GM21390 (cell line): Measurements from ENCODE around the gene HCRTR2.
"Not testable (repeated sequence)": the region's sequence is repeated elsewhere in the genome, so short reads cannot be mapped to it uniquely, and the experiment has no call there.

ENCODE experiments used
- ATAC-seq: cut with Tn5 transposase; IDR thresholded peaks from one replicate; pipeline ENCODE4 v1.9.1; 2021; ENCODE audit not compliant: unreplicated experiment

HCRTR2 gene

DNA sequence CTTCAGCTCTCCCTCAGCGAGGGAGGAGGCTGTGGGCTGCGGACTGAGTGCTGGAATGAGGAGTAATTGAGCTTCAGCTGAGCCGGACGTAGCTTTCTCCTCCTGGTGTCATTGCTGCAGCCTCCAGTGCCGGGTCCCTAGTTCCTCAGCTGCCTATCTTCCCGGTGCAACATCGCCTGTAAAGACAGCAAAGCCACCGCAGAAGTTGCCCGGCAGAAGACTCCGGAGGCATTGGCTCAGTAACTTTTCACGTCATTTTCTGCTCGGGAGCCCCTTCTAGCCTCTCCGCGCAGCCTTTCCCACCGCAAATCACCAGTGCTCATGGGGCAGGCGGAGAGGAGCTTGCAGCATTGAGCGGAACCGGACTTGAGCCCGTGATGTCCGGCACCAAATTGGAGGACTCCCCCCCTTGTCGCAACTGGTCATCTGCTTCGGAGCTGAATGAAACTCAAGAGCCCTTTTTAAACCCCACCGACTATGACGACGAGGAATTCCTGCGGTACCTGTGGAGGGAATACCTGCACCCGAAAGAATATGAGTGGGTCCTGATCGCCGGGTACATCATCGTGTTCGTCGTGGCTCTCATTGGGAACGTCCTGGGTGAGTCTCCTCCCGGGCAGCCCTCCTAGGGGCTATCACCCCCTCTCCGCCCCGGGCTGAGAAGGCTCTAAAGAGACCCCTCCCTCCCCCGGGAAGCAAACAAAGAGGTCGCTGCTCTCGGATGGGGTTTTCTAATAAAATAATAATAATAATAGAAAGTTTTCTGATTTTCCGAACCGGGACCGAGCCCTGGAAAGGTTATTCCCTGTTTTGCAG is at the start of gene HCRTR2:
TSS of gene HCRTR2 (plus strand) at position 305 of the 816 bp plus-strand sequence. CDS start at position 378, 73 bp downstream.
- no peak for ATAC-seq

DNA sequence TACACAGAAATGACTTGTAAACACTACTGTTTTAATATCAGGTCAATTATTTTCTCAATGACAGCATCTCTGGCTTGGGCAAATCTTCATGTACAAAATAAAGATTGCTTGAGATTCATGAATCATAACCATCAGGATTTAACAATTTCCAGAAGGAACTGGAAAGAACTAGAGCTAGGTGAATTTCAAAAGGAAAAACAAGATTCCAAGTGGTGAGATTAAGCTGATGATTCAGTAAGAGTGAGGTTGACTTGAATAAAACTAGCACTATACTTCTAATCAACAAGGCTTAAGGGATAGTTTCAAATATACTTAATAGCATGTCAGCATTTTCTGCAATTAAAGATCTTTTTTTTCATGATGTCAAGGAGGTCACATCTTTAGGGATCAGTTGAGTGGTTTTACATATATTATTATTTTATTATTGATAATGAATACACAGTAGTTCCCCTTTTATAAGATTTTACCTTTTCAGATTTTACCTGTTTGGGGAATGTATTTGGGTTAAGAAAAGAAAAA is 43.5 kb upstream of the HCRTR2 start:
- no peak for ATAC-seq

DNA sequence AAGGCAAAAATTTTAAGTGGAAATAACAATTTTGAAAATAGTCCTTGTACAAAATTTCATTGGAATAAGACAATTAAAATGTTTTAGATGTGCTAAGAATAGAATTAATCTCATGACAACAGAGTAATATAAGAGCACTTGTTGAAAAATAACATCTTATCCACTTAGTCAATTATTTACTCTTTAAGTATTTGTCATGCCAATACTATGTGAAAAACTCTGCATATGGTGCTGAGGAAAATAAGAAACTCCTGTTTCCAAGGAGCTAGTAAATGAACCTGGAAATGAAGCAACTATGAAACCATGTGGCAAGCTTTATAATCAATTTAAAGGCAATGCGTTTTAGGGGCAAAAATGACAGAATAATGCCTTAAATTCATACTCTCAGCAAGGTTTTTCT is 42.7 kb upstream of the HCRTR2 start:
- ATAC-seq, result no peak

DNA sequence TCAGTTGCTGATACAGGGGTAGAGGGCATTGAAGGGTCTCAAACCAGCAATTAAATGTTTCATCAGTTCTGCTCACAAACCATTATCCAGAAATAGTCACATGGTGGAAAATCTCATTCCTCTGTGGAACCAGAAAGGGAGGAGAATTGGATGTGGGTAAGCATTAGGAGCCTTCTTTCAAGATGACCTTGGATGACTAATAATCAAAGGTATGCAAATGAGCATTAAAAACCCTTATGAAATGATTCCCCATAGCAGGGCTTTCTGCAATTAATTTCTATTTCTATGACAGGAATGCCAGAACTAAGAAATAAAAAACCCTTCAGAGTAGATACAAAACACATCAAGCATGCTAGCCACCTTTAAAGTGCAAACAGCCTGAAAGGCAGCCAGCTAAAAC is 37.4 kb upstream of the HCRTR2 start:
- no peak for ATAC-seq

DNA sequence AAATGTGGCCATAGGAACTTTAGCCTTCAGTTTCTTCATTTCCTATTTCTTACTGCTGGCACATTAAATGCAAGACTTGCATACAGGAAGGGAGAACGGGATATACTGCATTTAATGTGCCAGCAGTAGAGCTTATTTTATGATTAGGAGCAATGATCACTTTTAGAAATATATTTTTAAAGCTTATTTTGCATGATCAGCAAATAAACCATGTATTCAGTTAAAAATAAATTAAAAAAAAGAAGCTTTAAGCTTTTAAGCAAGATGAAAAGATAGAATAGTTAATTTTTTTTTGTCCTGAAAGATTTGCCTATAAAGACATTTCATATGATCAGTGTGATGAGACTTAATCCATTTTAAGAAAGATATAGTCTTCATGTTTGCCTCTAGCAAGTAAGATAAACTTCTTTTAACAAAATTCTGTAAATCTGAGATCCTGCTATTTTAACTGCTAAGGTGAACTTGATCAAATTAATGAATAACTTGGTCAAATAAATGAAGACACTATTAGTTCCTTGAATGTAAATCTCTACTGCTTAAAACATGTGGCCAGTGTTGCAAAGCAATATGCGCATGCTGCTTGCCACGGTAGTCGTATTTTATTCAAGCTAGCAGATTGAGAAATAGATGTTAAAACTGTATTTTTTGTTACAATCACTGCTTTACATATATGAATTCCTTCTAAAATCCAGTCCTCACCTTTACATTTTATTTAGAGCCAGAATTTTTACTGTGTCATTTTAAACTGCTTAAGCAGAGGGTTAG is 36.2 kb upstream of the HCRTR2 start:
- no peak for ATAC-seq

DNA sequence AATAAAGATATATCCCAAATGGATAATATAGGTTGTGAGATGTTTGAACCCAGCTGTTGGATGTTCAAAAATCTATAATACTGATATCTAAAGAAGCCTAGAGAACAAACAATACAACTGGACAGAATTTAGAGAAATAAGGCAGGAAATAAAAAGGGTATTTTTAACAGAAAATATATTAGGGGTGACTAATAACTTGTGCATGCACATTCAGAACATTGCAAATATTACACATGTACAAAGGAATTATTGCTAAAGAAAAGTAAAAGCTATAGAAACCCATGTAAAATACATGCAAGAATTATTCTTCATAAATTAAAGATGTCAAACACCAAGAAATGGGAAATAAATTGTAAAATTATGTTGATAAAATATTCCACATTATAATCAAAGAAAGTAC is 32.7 kb upstream of the HCRTR2 start:
- ATAC-seq, result no peak

DNA sequence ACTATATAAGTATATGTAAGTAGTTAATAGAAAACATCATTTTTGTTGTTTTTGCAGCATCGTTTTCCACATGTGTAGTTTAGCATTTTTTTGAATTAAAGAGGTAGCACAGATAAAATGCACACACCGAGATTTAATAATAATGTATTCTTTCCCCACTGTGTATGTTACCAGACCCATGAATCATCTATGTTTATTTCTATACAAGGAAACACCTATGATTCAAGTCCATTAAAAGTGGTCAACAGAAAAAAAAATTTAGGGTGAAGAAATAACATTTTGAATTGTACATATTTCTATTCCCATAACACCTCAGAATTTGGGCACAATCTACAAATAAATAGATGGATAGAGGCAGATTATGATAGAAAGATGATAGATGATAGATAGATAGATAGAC is 31.7 kb upstream of the HCRTR2 start:
- no peak for ATAC-seq

DNA sequence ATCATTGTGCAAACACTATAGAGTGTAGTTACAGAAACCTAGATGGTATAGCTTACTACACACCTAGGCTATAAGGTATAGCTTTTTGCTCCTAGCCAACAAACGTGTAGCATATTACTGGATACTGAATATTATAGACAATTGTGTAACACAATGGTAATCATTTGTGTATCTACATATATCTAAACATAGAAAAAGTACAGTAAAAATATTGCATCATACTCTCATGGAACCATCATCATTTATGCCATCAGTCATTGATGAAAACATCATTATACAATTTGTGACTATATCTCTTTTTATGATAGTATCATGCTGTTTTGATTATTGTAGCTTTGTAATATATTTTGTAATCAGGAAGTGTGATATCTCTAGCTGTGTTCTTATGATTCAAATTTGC is 21.0 kb upstream of the HCRTR2 start:
- ATAC-seq, result no peak

DNA sequence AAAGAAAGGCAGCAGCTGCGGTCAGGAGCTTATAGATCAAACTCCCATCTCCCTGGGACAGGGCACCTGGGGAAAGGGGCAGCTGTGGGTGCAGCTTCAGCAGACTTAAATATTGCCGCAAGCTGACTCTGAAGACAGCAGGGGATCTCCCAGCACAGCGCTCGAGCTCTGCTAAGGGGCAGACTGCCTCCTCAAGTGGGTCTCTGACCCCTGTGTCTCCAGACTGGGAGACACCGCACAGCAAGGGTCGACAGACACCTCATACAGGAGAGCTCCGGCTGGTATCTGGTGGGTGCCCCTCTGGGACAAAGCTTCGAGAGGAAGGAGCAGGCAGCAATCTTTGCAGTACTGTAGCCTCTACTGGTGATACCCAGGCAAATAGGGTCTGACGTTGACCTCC is 15.5 kb upstream of the HCRTR2 start:
- not testable (repeated sequence) for ATAC-seq

DNA sequence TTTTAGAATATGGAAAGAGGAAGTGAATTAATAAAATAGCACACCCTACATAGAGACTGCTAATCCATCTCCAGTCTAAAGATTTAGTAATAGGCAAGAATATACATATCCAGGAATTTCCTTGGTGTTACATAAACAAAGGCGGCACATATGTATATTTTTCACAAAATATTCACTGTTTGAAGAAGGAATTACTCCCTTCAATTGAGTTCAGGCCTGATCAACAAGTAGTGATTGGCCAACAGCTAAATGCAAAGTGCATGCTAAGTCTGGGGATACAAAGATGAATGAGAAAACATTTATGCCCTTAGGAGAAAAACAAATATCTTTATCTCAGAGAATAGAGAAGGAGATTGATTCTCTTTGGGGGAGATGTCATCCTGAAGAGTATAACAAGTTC is 6.5 kb upstream of the HCRTR2 start:
- ATAC-seq, result no peak

DNA sequence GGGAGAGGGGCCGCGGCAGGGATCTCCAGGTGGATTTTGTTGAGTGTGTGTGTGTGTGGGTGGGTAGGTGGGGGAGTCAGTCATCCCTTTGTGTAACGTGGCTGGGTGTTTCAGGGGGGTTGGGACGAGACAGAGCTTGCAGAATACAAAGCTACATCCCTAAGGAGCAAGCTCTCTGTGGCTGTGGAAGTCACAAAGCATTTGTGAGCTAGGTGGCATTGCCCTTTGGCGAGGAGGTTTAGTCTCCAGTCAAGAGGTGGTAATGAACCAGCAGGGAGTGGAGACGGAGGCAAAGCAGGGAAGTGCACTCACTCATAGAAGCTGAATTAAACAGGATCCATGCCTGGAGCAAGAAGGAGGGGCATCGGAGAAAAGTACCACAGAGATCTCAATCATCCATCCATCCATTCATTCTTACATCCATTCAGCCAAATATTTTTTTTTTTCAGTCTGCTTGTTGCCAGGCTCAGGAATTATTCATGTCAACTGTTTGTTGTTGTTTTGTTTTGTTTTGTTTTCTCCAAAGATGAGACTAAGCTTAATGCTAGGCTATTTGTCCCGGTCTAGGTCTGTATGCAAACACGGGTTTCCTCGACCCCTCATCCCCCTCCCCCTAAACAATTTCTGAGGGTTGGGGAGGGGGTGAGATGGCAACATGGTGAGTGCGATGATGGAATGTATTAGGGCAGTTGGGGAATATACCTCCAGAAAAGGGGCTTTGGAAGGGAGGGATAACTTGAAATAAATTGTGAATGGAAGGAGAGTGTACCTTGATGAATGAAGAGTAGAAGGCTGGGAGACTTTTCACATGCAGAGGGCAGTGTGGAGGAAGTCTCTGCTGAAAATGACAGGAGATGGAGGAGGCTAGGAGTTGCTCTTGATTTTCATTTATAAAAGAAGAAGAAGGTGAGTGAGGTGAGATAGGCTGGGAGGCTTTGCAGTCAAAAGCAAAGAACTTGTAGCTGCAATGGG is 1.0 kb downstream of the HCRTR2 start:
- ATAC-seq, result no peak

DNA sequence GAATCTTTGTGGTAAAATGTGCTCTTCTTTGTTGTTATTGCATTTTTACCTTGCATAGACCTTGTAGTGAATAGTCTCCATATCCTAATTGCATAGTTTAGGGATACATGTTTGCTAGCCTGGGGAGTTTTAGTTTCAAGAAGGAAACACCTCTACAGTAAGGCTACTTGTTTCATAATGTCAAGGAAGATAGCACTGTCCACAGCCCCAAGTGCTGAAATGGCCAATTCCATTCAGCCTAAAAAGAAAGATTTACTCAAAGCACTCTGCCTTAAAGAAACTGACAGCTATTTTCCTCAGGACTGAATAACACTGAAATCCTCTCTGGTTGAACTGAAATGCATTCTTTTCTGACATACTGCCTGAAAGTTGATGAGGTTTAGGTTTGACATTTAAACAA is 2.6 kb downstream of the HCRTR2 start:
- no peak for ATAC-seq

DNA sequence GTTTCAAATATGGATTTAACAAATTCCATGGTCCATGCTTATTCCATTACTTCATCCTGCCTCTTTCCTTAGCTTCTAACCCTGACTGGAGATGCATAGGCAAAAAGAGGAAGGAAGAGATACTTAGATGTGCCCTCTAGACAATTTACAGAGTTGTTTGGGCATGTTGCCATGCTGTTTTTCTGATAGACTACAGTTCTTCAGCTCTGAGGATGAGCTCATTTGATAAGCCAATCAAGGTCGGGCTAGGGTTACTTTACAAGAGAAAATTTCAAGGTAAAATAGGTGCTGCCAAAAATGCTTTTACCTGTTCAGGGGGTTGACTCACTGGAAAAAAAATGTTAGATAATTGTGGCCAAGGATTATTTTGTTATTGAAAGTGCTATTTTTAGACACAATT is 5.9 kb downstream of the HCRTR2 start:
- no peak for ATAC-seq

DNA sequence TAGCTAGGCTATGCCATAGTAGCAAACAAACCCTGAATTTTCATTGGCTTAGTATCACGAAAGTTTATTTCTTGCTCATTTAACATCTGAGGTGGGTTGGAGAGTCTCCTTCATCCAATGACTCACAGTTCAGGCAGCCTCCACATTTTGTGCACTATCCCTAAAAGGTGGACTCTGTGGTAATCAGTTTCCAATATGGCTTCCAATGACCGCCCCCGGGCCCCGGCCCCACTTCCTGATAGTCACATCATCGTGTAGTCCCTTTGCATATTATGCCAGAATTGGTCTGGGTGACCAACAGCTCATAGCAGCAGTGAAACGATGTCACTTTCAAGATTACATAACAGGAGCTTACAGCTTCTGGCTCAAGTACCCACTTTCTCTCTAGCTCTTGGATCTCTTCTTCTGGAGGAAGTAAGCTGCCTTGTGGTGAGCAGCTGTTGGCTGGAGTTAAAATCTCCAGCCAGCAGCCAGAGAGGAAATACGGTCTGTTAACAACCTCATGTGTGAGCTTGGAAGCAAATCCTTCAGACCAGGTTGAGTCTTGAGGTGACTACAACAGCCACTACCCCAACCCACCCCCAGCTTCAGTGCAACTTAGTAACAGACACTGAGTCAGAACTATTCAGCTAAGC is 7.8 kb downstream of the HCRTR2 start:
- no peak for ATAC-seq

DNA sequence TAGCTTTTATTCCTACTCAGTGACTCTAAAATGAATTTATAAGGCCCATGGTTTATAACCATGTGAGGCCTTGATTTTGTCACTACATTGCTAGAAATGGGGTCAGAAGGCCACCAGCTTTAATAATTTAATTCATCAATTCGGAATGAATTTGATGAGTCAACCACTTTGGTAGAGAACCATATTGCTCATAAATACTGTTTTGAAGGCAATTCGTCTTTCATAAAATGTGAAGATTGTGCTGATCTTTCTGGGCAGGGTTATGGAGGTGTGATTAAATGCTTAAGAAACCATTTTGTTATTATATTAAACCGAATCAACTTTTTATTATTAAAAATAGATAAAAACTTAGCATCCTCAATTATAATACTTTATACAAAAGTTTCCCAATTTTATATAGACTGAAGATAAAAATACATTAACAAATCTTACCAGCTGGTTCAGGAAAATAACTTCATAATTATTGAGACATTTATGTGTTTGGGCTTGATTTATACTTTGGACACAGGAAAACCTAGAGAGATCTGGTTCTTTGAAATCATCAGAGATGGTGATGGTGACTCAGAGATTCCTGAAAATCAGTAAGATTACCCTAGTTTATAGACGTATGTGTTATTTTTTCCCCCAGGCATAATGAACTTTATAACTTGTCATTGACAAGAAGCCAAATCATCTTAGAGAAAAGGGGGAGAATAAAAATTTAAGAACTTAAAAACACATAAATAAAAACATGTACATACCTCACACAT is 10.6 kb downstream of the HCRTR2 start:
- no peak for ATAC-seq

DNA sequence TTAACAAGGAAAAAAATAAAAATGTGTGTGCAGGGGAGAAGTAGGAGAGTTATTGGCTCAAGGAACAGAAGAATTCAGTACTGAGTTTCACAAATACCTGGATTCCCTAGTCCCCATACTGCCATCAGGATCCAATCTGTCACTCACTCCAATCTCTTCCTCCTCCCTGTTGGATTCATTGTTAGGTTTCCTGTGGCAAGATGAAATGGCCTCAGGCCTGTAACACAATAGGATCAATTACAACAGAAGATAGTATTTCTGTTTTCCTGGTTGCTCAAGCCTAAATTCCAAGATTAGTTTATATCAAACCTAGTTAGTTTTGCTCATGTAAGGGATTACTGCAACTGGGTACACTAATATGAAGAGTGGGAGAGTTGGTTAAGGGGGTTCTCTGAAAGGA is 24.4 kb downstream of the HCRTR2 start:
- ATAC-seq, result no peak

DNA sequence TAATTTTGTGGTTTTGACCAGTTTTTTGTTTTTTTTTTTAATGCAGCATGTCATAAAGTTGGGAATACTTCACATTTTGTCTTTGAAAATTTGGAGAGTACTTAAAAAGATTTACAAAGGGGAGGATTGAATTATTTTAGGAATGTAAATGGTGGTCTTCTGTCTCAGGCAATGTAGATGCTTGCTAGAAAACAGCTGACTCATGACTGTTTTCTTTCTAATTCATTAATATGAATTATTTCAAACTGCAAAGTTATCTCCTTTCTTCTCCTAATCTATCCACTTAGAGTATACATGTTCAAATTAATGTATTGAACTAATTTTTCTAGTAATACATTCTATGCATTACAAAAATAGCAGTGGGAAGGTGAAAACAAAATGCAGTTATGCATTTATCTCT is 24.9 kb downstream of the HCRTR2 start:
- ATAC-seq, result no peak

DNA sequence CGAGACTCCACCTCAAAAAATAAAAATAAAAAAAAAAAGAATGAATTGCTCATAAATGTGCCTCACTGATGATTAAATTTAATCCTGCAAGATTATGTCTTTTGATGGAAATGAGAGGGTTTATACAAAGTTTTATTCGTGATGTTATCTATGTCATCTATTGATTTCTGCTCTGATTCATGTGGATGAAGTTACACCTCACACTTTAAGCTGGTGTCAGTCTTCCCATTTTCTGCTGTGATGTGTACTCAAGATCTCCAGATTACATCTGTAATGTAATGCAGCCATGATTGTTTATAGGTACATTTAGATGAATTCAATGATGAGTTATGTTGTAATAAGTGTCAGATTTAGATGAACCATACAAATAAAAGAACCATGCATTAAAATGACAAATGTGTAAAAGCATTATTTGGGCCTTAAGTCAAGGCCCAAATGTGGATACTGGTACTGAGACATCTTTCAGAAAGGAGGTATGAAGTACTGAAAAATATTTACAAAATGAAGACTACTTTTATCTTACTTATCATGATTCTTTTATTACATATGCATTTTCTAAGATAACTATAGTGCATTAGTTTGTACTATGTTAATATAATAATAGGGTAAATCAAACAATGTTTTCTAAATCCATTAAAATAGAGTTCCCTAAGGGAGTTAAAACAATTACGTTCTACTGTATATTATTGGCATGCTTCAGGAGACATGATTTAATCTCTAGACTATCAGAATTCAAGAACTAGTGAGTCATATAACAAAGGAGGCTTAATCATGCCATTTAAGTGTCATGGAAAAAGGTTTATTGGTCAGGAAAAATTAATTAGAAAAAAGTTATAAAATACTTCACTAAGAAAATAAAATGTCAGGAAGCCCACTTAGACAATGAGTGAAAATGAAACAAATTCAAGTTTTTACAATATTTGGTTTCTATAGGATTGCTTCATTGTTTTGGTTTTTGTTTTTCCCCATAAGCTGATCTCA is 34.5 kb downstream of the HCRTR2 start:
- no peak for ATAC-seq

DNA sequence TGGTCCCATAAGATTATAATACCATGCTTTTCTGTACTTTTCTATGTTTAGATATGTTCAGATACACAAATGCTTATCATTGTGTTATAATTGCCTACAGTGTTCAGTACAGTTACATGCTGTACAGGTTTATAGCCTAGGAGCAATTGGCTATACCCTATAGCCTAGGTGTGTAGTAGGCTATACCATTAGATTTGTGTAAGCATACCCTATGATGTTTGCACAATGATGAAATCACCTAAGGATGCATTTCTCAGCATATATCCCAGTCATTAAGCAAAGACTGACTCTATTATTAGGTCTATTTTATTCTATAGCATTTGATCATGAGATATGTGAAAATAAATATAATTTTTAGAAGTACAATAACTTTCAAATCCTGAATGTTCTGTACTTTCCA is 36.6 kb downstream of the HCRTR2 start:
- ATAC-seq, result no peak
